Raji (cell line): ENCODE measurements around the gene ARL16.

Experiments
- POLR2A ChIP-seq: IDR thresholded peaks from 2 replicates; pipeline ENCODE4 v1.6.1; 2011; ENCODE audit warnings: low read depth, low read length, control low read depth; ENCODE audit not compliant: insufficient read depth

Gene ARL16

GRCh38 chr17:81635973-81636504 lies 47.6 kb downstream of the ARL16 start:
- TF ChIP-seq POLR2A, result no peak

GRCh38 chr17:81635431-81635830 lies 48.2 kb downstream of the ARL16 start:
- no peak for TF ChIP-seq POLR2A

- TF ChIP-seq POLR2A, result no peak
These were observed 52.1 kb downstream of the ARL16 start for GRCh38 chr17:81631482-81631881.
